ENCODE measurements around the gene CHID1.

The CHID1 gene

GRCh38 chr11:907668-908067 lies 2.9 kb downstream of the CHID1 start:
- DNase-seq: no peak

GRCh38 chr11:905952-906351 lies 4.7 kb downstream of the CHID1 start:
- DNase-seq: no peak

- no peak for DNase-seq
Observed at GRCh38 chr11:904380-904779, 6.2 kb downstream of the CHID1 start.

- no peak for DNase-seq
Observed at GRCh38 chr11:901452-902061, 9.1 kb downstream of the CHID1 start.

GRCh38 chr11:900545-900944 lies 10.1 kb downstream of the CHID1 start:
- DNase-seq: no peak

GRCh38 chr11:899724-900123 lies 10.9 kb downstream of the CHID1 start:
- DNase-seq: no peak

- no peak for DNase-seq
Observed at GRCh38 chr11:898540-899190, 11.9 kb downstream of the CHID1 start.

- no peak for DNase-seq
Observed at GRCh38 chr11:898143-898511, 12.5 kb downstream of the CHID1 start.

- DNase-seq: no peak
Observed at GRCh38 chr11:897253-898142, 13.1 kb downstream of the CHID1 start.

- DNase-seq: no peak
Observed at GRCh38 chr11:895331-896110, 15.1 kb downstream of the CHID1 start.

- DNase-seq: no peak
Observed at GRCh38 chr11:894575-895201, 15.9 kb downstream of the CHID1 start.

- no peak for DNase-seq
Observed at GRCh38 chr11:893008-893654, 17.5 kb downstream of the CHID1 start.

- no peak for DNase-seq
Observed at GRCh38 chr11:890794-891540, 19.6 kb downstream of the CHID1 start.

GRCh38 chr11:889687-890475 lies 20.7 kb downstream of the CHID1 start:
- no peak for DNase-seq

GRCh38 chr11:889257-889656 lies 21.4 kb downstream of the CHID1 start:
- DNase-seq: peak; percentile 60

- DNase-seq: no peak
Observed at GRCh38 chr11:888310-889212, 22.0 kb downstream of the CHID1 start.

- DNase-seq: no peak
Observed at GRCh38 chr11:887589-887988, 23.0 kb downstream of the CHID1 start.

- DNase-seq: no peak
Observed at GRCh38 chr11:886568-886967, 24.0 kb downstream of the CHID1 start.

GRCh38 chr11:884578-885070 lies 26.0 kb downstream of the CHID1 start:
- no peak for DNase-seq

Data from NCI-H2171 (cell line).